Measurements from ENCODE around the gene NECTIN2.

DNA sequence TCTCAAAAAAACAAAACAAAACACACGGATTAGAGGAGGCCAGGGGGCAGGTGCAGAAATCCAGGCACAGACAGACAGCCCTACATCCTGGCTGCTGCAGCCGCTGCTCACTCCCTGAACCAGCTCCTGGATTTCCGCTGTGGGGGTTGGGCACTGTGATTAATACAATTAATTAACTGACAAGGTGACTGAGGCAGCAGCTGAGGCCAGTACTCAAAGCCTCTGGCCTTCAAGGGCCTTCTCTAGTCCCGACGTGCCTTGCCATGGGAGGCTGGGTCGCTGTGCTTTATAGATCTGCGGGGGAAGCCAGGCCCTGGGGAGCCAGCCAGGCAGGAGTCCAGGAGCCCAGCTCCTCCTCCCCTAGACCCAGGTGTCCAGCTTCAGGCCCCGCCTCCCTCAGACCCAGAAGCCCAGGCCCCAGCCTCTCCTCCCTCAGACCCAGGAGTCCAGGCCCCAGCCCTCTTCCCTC, 4.6 kb downstream of the NECTIN2 start:
- TF ChIP-seq POLR2AphosphoS5 (IDR thresholded peaks at IDR 0.05; ENCODE audit: low read depth, low read length): no peak
- TF ChIP-seq POLR2A (IDR thresholded peaks at IDR 0.05; ENCODE audit: low read depth, low read length): no peak
